CD4-positive, alpha-beta T cell treated with Interleukin-17A for 1 hour (primary cell): ENCODE measurements around the gene KLHL33.
"Not testable (repeated sequence)": the region's sequence is repeated elsewhere in the genome, so short reads cannot be mapped to it uniquely, and the experiment has no call there.

Experiments used
- DNase-seq: peaks from one replicate; pipeline ENCODE4 v3.0.0-alpha.2; 2020

KLHL33 gene

GRCh38 chr14:20446889-20447288 is 10.9 kb upstream of the KLHL33 start:
- DNase-seq = no peak

GRCh38 chr14:20443650-20444049 is 7.7 kb upstream of the KLHL33 start:
- not testable (repeated sequence) for DNase-seq

GRCh38 chr14:20441461-20441860 is 5.5 kb upstream of the KLHL33 start:
- DNase-seq = no peak

- DNase-seq = no peak
These were observed 4.9 kb upstream of the KLHL33 start for GRCh38 chr14:20440882-20441281.

GRCh38 chr14:20440465-20440864 is 4.5 kb upstream of the KLHL33 start:
- no peak for DNase-seq

- no peak for DNase-seq
These were observed 2.7 kb upstream of the KLHL33 start for GRCh38 chr14:20438664-20439063.

GRCh38 chr14:20436363-20436755 is 393 bp upstream of the KLHL33 start:
- no peak for DNase-seq

- no peak for DNase-seq
These were observed 1.0 kb downstream of the KLHL33 start for GRCh38 chr14:20434701-20435581.

GRCh38 chr14:20429801-20430669 is 5.9 kb downstream of the KLHL33 start:
- DNase-seq = no peak

- DNase-seq = no peak
These were observed 7.2 kb downstream of the KLHL33 start for GRCh38 chr14:20428802-20429201.

- DNase-seq = no peak
These were observed 8.0 kb downstream of the KLHL33 start for GRCh38 chr14:20428010-20428365.

GRCh38 chr14:20427231-20428009 is 8.5 kb downstream of the KLHL33 start:
- no peak for DNase-seq

- DNase-seq = no peak
These were observed 11.1 kb downstream of the KLHL33 start for GRCh38 chr14:20424851-20425250.

- no peak for DNase-seq
These were observed 13.1 kb downstream of the KLHL33 start for GRCh38 chr14:20422886-20423285.

- DNase-seq = no peak
These were observed 14.7 kb downstream of the KLHL33 start for GRCh38 chr14:20421267-20421666.

GRCh38 chr14:20419419-20419818 is 16.5 kb downstream of the KLHL33 start:
- no peak for DNase-seq

GRCh38 chr14:20418501-20418909 is 17.5 kb downstream of the KLHL33 start:
- no peak for DNase-seq

GRCh38 chr14:20417250-20418186 is 18.4 kb downstream of the KLHL33 start:
- DNase-seq = no peak

GRCh38 chr14:20416223-20416622 is 19.7 kb downstream of the KLHL33 start:
- DNase-seq = no peak

GRCh38 chr14:20415782-20416206 is 20.2 kb downstream of the KLHL33 start:
- peak; percentile 73 for DNase-seq

GRCh38 chr14:20413744-20414082 is 22.3 kb downstream of the KLHL33 start:
- peak; percentile 48 for DNase-seq
